ENCODE measurements around the gene SHROOM4.
A peak's percentile ranks its signal among the peaks of the same experiment; 100 is the strongest.

The SHROOM4 gene

DNA sequence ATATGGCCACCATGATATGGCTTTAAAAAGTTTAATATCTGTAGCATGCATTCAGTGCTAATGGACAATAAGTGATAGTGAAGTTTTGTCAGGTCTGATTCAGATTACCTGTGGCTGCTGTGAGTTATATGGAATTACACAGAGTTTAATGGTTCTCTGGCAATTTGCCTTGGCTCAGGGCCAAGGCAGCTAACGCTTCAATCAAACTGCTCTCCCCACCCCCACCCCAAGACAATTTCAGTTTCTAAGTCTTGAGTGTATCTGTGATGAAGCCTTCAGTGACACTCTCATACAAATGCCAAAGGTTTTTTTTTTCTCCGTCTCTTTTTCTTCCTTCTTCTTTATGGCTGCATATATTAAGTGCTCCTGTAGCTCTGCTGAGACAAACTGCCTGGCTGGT, 106.6 kb downstream of the SHROOM4 start:
- DNase-seq: no peak

DNA sequence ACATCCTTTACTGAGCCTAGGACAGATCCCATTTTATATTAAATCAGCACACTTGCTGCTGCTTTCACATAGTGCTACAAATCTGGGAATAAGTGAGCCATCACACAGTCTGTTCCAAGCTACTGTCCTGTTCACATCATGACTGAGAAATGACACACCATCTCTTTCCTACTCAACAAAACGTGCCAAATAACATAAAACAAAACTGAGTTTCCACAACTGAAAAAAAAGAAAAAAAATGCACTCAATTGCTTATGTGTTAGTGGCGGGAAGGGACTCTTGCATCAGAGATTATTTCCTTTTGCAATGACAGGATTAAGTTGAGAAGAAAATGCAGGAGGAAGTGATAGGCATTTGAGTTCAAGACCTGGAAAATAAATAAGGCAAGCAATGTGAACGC, 109.0 kb downstream of the SHROOM4 start:
- DNase-seq: no peak

DNA sequence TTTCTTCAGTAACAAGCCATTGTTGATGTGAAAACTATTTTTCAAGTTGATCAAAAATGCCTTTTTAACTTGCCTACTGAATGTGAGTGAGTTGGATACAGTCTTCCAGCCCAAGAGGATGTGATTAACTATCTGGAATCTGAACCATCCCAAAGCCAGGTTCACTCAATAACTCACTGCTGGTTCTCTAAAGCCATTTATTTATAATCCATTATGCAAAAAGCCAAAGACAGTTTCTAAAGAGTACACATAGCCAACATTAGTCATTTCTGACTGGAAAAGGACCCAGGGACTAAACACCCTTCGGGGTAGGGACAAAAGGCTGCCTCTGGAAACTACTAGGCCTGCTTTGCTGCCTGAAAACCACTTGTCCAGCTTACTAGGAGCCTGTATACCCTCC, 109.6 kb downstream of the SHROOM4 start:
- no peak for DNase-seq

DNA sequence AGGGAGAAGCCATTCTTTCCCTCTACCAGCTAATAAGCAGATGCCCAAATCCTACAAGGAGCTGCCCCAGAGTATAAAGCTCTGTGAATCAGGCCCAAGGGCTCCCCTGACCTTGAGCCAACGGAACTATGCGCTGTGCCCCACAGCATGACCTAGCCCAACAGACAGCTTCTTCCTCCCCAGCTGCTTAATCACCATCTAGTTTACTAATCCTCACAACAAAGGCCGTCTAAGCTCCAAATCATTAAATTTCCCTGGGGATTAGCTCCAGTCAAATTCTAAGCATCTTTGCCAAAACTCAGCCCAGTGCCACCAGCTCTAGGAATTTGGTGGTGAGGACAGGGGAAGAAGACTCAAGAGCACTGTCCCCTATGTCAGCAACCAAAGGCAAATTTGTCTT, 113.1 kb downstream of the SHROOM4 start:
- DNase-seq: no peak

DNA sequence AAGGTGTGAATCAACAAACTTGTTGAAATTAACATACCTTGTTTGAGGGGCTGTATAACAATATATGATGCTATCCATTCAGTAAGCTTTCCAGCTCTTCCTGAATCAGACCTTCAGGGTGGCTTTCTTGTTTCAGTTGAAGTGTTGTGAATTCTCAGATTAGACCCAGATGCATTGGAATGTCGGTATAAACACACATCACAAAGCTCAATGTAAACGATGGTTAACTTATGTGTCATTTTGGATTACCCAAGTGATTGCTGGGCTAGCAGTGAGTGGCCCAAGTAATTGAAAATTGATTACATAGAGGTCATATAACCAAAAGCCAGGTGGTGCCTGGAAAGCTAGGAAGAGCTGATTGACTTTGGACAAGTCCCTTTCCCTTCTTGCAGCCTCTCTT, 115.0 kb downstream of the SHROOM4 start:
- DNase-seq: no peak

DNA sequence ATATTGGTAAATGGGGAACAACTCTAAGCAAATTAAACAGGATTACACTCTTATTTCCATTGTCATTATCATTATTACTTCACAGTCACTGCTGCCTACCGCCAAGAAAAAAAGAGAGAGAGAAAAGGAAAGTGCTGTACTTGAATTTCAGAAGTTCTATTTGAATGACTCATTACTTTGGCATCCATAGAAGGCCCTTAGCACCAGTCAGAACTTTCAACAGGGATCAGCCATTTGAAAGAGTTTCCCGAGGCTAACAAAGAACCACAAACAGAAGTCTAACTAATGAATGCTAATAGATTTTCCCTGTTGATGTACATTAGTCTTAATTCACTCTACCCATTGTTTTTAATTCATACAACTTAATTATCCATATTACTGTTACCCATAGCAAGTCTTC, 116.3 kb downstream of the SHROOM4 start:
- no peak for DNase-seq

DNA sequence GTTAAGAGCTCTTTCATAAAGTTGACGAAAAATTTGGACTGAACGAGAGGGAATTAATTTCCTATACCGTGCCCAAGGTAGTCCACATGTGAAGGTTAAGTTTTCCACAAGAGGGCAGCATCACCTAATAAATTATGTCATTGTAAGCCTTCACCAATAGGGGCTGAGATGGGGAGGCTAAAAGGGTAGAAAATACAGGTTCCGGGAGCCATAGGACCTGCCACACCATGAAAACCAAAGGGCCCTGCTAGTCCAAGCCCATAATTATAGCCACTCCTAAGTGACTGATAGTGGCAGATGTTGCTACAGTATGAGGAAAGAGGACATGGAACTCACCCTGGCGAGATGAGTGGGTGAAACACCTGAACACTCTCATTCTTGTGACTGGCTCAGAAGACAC, 122.2 kb downstream of the SHROOM4 start:
- DNase-seq: peak; percentile 1 to 32

DNA sequence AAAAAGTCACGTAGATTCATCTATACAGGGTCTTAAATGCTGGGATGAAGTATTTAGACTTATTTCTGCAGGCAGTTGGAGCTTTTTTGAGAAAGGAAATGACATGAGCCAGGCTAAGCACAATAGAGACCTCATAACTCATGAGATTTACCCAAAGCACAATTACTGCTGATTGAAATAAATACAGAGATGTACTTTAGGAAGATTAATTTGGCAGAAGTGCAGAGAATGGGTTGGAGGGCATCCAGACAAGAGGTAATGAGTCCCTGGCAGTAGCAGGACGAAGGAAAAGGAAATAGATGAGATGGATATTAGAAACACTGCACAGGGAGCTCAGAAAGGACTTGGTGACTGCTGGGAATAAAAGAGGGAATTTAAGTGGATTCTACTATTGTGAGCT, 129.1 kb downstream of the SHROOM4 start:
- DNase-seq: no peak

DNA sequence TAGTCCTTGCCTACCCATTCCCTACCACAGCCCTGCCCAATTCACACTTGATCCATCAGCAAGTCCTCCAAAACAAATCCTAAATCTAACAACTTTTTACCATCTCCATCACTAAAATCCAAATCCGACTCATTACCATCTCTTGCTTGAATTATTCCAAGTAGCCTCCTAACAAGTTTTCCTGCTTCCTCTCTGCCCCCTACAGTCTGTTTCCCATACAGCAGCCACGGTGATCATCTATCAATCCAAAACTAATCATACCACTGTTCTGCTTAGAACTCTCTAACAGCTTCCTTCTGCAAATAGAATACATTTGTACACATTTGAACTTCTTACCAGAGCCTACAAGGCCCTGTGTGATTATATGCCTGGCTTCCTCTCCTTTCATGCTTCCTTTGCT, 133.0 kb downstream of the SHROOM4 start:
- no peak for DNase-seq

DNA sequence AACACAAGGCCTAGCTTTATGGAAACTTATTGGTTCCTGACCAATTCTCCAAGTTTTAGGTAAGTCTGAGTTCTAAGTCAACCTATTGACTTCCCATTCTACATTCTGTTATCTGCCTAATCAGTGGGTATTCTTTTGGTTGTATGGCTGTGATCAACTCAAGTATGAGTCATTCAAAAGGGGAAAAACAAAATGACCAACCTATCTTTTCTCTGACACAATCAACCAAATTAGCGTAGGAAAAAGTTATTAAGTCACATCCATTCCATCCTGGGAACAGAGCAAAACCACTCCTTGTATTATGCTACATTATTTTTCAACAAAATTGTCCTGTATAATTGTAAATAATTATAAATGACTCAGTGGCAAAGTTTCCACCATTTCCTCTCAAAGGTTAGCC, 136.2 kb downstream of the SHROOM4 start:
- no peak for DNase-seq

DNA sequence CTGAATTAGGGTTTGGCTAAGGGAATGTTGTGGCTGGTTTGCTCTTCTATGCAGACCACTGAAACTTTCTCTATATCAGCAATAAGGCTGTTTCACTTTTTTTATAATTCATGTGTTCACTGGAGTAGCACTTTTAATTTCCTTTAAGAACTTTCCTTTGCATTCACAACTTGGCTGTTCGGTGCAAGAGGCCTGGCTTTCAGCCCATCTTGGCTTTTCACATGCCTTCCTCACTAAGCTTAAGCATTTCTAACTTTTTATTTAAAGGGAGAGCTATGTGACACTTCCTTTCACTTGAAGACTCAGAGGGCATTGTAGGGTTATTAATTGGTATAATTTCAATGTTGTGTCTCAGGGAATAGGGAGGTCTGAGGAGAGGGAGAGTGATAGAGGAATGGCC, 142.3 kb downstream of the SHROOM4 start:
- no peak for DNase-seq

DNA sequence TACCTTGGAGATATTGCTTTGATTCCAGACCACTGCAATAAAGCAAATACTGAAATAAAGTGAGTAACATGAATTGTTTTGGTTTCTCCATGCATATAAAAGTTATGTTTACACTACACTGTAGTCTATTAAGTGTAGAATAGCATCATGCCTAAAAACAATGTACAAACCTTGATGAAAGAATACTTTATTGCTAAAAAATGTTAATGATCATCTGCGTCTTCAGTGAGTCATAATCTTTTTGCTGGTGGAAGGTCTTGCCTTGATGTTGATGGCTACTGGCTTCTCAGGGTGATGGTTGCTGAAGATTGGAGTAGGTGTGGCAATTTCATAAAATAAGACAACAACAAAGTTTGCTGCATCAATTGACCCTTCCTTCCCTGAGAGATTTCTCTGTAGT, 145.1 kb downstream of the SHROOM4 start:
- DNase-seq: no peak

DNA sequence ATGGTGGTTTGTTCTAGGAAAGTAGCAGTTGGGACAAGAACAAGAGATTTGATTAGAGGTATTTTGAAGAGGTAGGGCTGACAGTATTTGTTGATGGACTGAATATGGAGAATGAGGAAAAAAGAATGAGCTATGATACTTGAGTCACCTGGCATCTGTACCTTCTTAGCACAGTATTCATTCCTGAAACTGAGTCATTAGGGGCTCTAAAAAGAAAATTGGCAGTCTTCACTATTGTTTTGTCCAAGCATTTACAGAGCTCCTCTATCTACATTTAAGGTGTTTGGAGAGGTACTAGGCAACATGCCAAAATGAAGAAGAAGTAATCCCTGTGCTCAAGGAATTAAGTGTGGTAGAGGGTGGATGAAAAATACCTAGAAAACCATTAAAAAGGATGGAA, 165.8 kb downstream of the SHROOM4 start:
- no peak for DNase-seq

DNA sequence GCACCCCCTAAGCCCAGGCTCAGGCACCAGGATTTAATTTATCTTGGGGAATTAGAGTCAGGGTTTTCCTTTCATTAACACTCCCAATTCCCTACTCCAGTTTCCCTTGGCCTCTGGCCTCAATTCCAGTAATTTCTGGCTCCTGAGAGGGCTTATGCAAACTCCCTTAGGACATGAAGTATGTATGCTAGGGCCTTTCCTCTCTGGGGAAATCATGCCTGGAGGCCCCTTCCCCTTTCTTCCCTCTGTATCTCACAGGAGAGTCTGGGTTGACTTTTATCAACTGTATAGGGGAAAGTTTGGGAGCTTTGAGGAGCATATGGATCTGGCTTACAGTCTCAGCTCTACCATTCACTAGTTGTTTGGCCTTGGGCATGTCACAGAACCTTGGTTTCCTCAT, 169.5 kb downstream of the SHROOM4 start:
- no peak for DNase-seq

DNA sequence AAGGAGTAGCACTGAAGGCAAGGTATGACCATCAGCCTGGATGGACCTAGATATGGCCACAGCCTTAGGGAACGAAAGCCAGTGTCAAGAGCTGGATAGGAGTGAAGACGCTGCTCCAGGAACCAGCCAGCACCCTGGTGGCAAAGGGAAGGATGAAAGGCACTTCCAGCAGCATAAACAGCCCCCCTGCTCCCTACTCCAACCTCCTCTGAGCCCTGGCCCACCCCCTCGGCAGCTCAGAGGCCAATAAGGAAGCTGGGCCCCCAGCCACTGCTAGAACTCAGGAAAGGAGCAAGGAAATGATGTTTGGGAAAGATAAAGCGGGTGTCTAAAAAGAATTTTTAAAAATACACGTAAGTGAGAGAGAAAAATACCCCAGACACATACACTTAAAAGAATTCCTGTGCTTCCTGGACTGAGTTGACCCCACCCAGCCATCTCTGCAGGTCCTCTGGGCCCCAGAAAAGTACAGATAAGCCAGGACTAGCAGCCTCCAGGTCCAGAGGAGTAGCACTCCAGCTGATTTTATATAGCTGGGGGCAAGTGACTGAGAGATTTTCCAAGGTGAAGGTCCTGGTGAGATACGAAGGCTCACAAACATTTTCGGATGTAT, 170.4 kb downstream of the SHROOM4 start:
- no peak for DNase-seq

DNA sequence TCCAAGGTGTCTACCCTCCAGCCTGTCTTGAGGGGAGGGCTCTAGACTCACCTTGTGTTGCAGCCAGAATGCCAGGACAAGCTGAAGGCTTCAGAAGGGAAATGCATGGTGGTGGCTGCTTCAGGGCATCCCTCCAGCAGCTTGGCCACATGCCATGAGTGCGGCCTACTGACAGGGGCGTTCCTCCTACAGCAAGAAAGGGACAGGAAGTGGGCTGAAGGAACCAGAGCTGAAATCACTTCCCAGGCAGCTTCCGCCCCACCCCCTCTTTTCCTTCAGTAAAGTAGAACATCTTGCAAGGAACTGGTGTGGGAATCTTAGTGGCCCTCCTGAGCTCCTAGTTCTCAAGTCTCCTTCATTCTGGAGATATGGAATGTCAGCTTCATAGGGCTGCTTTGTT, 175.9 kb downstream of the SHROOM4 start:
- DNase-seq: no peak

DNA sequence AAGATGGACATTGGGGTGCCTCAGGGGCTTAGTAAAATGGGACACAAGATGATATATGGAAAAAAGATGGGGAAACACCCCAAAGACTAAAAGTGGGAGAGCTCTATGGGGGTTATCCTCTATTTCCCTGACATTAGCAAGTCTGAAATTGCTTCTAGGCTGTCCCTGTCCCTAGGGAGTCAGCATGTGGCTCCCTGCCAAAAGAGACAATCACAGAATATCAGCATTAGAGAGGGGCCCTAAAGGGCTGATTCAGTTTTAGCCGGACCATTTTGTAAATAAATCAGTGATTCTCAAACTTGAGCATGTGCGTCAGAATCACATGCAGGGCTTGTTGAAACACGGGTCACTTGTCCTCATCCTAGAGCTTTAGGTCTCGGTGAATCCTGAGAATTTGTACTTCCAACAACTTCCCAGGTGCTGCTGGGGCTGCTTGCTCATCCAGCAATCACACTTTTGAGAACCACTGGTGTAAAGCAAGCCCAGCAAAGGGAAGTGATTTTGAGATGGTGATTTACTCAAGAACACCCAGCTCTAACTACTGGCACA, 178.1 kb downstream of the SHROOM4 start:
- DNase-seq: no peak

DNA sequence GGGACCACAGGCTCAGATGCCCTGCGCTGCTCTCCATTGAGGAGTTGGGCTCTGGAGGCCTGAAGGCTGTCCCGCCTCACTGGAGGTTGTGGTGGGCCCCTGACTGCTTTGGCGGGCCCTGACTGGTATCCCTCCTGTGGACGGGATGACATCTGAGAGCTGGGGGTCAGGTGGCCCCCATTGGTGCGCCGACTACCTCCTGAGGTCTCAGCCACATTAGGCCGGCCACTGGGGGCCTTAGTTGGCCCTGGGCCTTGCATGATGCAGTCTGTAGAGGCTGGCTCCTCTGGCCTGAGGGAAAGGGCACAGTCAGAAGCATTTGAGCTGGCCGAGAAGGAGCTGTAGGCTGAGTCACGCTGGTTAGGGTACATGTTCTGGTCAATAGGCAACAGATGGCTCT, 178.8 kb downstream of the SHROOM4 start:
- DNase-seq: no peak

DNA sequence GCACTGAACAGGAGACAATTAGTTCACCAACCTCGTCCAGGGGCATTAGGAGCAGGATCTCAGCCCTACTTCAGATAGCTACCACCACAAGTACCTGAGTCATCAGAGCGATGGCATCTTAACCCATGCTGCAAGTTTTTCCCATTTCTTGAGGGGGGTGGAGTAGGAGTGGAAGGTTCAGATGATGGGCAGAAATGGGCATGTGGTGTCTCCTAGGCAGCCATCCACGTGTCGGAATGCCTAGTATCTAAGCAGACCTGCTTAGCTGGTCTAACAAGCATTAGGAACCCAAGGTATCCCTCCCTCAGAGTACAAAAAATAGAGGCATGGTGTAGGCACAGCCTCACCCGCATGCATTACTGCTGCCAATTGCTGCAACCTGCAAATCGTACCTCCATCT, 184.2 kb downstream of the SHROOM4 start:
- DNase-seq: no peak

DNA sequence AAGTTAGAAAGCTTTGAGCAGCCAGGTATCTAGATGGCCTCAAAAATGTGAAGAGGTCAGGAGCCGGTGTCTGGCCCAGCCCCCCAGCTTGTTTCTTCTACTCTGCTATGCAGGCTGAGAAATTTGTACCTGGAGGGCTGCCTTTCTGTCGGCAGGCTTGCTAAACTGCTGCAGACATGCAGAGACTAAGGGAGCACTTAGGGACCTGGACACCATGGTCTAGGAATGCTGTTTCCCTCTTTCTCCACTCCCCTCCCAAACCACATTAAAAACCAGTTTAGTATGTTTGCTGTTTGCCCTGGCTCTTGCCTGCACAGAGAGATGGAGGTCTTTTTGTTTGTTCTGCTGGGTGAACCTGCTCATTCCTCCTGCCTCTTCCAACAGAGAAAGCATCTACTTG, 186.3 kb downstream of the SHROOM4 start:
- DNase-seq: no peak

DNA sequence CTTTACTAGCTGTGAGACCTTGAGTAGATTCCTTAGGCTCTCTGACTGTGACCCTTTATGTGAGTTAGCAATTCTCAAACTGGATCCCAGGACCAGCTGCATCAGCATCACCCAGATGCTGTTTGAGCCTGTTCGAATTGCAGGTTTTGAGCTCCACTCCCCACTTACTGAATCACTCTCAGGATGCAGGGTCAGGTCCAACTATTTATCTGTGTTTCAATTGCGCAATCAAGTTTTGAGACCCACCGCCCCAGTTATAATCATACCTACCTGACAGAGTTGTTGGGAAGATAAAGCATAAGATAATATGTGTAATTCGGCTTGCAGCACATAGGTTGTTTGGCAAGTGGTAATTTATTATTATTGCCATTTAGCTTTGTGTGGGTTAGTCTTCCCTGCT, 187.6 kb downstream of the SHROOM4 start:
- DNase-seq: no peak

DNA sequence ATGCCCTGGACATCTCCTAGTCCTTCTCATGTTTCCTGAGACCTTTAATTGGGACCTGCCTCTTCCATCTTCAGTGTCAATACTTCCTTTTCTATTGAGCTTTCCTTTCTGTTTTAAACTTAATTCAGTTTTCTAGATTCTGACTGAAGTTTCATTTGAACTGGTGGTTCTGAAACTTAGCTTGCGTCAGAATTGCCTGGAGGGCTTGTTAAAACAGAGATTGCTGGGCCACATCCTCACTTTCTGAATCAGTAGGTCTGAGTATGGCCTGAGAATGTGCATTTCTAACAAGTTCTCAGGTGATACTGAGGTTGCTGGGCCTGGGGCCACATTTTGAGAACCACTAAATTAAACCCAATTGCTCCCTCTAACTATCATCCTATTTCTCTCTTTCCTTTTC, 191.2 kb downstream of the SHROOM4 start:
- no peak for DNase-seq

DNA sequence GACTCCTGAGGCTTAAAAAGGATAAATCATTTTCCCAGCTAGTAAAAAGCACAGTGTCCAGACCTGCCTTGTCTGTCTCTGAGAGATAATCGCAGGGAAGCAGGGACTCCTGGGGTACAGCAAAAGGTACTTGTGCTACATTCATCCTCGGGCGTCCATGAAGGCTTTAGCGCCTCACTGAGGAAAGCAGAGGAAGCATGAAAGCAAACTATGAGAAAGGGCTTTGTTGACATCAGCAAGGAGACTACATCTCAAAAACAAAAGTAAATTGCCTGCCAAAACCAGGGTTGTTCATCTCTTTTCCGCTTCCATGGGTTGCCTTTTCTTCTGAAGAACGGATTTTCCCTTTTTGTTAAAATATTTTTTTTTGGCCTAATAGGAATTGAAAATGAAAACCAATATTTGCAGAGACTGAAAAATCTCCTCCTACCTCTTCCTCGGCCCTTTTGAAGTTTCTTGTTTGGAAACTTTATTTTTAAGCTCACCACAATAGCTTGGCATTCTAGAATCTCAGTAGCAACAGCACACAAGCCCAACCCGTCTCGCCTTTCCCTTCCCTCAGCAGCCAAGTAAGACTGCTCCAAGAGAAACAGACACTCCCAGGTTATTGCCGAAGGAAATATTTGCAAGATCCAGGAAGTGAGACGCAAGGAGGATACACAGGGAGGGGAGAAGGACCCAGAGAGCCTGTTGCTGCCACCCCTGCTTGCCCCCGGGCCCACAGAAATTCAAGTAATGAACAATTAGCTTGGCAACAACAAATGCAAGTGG, 195.0 kb downstream of the SHROOM4 start:
- no peak for DNase-seq

DNA sequence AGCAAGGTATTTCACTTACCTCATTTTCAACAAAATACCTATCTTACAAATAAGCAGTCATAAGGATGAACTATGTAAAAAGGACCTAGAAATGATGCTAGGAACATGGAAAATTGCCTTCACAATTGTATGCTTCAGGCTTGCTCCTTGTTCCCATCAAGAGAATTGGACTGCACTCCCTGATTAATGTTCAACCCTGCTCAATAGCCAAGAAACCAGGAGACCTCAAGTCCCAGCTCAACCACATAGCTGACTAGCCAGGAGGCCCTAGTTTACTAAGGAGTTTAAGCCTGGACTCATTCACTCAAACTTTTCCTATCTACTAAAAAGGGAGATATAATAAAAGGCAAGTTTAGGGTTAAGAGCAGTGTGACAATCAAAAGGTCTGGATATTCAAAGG, 196.8 kb downstream of the SHROOM4 start:
- DNase-seq: no peak
